ENCODE data around the gene CDK18. TPM values are rescaled to one million over a fixed set of nuclear protein-coding genes. Genes with fewer than 3 reads are reported as not detected.

The CDK18 gene
- total RNA-seq, 6 donors from 2014 or later = 16.7 to 130 (median 30.4) TPM

- ATAC-seq (ENCODE audit: low FRiP score in 2 of 2) (no peak), DNase-seq (no peak)
- WGBS, 2 donors = 83 to 88% methylated on average over 19 to 20 of the region's 20 CpGs
Observed at GRCh38 chr1:205531191-205532025, 26.9 kb downstream of the CDK18 start.

GRCh38 chr1:205532026-205532898 is 27.8 kb downstream of the CDK18 start:
- Histone ChIP-seq H3K27ac (no peak overlapping the region), H3K4me1 (peaks cover 8 to 20% (median 12%) of the 10 kb centered on the region in 4 donors), H3K27me3 (no peaks in the 10 kb centered on the region), H3K36me3 (peaks cover 0 to 13% (median 5%) of the 10 kb centered on the region in 4 donors), H3K4me3 (no peak overlapping the region), H3K9me3 (no peaks in the 10 kb centered on the region)
- 90 to 96% methylated on average over 15 to 21 of the region's 22 CpGs for WGBS, 2 donors
- DNase-seq (peak in 1 of 2 donors; percentile 65), ATAC-seq (ENCODE audit: low FRiP score in 2 of 2) (no peak)
- TF ChIP-seq CTCF (IDR thresholded peaks at IDR 0.05) (no peak), POLR2AphosphoS5 (IDR thresholded peaks at IDR 0.05) (no peak)

More at GRCh38 chr1:205531191-205532025, 26.9 kb downstream of the CDK18 start:
- Histone ChIP-seq H3K4me1 (peaks cover 8 to 11% (median 9%) of the 10 kb centered on the region in 4 donors), H3K36me3 (peaks cover 0 to 13% (median 5%) of the 10 kb centered on the region in 4 donors), H3K9me3 (no peaks in the 10 kb centered on the region), H3K4me3 (no peak overlapping the region), H3K27me3 (no peaks in the 10 kb centered on the region), H3K27ac (no peak overlapping the region)
- TF ChIP-seq POLR2A (IDR thresholded peaks at IDR 0.05) (no peak), EP300 (IDR thresholded peaks at IDR 0.05) (no peak), POLR2AphosphoS5 (IDR thresholded peaks at IDR 0.05) (no peak), CTCF (IDR thresholded peaks at IDR 0.05) (no peak)

GRCh38 chr1:205532996-205533735 is 28.7 kb downstream of the CDK18 start:
- peak in 1 of 2 donors; percentile 46 for DNase-seq
- 92 to 97% methylated on average over 12 of the region's 12 CpGs for WGBS, 2 donors
- Histone ChIP-seq H3K27me3 (no peaks in the 10 kb centered on the region), H3K36me3 (peaks cover 0 to 13% (median 5%) of the 10 kb centered on the region in 4 donors), H3K4me1 (peaks cover 9 to 24% (median 12%) of the 10 kb centered on the region in 4 donors), H3K9me3 (no peaks in the 10 kb centered on the region), H3K27ac (no peak overlapping the region), H3K4me3 (no peak overlapping the region)
- TF ChIP-seq EP300 (IDR thresholded peaks at IDR 0.05) (no peak), POLR2A (IDR thresholded peaks at IDR 0.05) (no peak), CTCF (IDR thresholded peaks at IDR 0.05) (no peak), POLR2AphosphoS5 (IDR thresholded peaks at IDR 0.05) (no peak)
- no peak for ATAC-seq (ENCODE audit: low FRiP score in 2 of 2)

- peaks cover 0 to 13% (median 5%) of the 10 kb centered on the region in 4 donors for H3K36me3 ChIP-seq
- peaks cover 9 to 23% (median 17%) of the 10 kb centered on the region in 4 donors for H3K4me1 ChIP-seq
- no peak overlapping the region for H3K4me3 ChIP-seq
- TF ChIP-seq EP300 (IDR thresholded peaks at IDR 0.05) = no peak
- TF ChIP-seq POLR2AphosphoS5 (IDR thresholded peaks at IDR 0.05) = no peak
- no peak for TF ChIP-seq POLR2A (IDR thresholded peaks at IDR 0.05)
- TF ChIP-seq CTCF (IDR thresholded peaks at IDR 0.05) = no peak
- WGBS, 2 donors = 92 to 93% methylated on average over 5 to 6 of the region's 7 CpGs
- no peaks in the 10 kb centered on the region for H3K9me3 ChIP-seq
- no peak for ATAC-seq (ENCODE audit: low FRiP score in 2 of 2)
- no peak overlapping the region for H3K27ac ChIP-seq
- DNase-seq = peak in 1 of 2 donors; percentile 47
- H3K27me3 ChIP-seq = no peaks in the 10 kb centered on the region
Observed at GRCh38 chr1:205533748-205534443, 29.4 kb downstream of the CDK18 start.

All from upper lobe of left lung (tissue), 6 donors.